Lower leg skin (tissue), 4 donors: ENCODE results near the gene SPTLC2. TPM values are rescaled to one million over a fixed set of nuclear protein-coding genes. Genes with fewer than 3 reads are reported as not detected.

Source experiments
- DNase-seq, 2 donors: peaks; one replicate each; pipeline ENCODE4 v3.0.0-alpha.2; 2019; ENCODE audit warnings: low spot score in 2 of 2
- H3K4me3 ChIP-seq: fragments of 200-600 bp; sonication (generic); 2 replicates; pipeline ENCODE4 v1.5.1; 2017; ENCODE audit warnings: mild to moderate bottlenecking, low read depth; ENCODE audit not compliant: poor library complexity, severe bottlenecking
- POLR2A ChIP-seq, 2 donors: fragments of 450-650 bp; IDR thresholded peaks; one replicate each; pipeline ENCODE4 v1.6.1; 2016 to 2017; ENCODE audit warnings: antibody characterized with exemption in 2 of 2, mild to moderate bottlenecking in 1 of 2, moderate library complexity in 1 of 2
- WGBS, 2 donors: methylation state at CpG; one replicate each; pipeline ENCODE4 v1.1.5; 2018; 5-methylcytosine and 5-hydroxymethylcytosine counted together
- intact Hi-C: fragments of 100-400 bp; cut with DNase I; formaldehyde crosslinking; loops from one replicate; pipeline ENCODE4 v1.15.0; 2023; ENCODE audit warnings: low total_unique reads
- total RNA-seq, 4 donors: library from RNA; depleted of rRNA; stranded (reverse); fragments of >200 nt; gene quantifications; one replicate each; pipeline ENCODE4 v1.1.0, GENCODE V29; 2016
- TF ChIP-seq, protein P1 (sequence below), 3 donors: fragments of 450-650 bp; IDR thresholded peaks; one replicate each; pipeline ENCODE4 v1.5.1; 2016; ENCODE audit warnings: antibody characterized with exemption in 3 of 3, mild to moderate bottlenecking in 3 of 3, moderate library complexity in 2 of 3

Gene SPTLC2
- total RNA-seq, 4 donors from 2014 or later: 18.4 to 31.8 (median 22.1) TPM

DNA sequence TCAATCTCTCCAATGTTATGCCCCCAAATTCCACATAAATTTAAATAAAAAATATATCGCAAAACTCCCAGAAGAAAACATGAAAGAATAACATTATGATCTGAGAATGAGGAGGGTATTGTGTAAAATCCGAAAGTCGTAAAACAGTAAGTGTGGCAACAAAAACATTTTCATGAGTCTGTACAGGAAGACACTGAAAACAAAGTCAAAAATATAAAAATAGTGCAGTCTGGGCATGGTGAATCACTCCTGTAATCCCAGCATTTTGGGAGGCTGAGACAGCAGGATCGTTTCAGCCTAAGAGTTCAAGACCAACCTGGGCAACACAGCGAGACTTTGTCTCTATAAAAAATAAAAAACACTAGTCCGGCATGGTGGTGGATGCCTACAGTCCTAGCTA is 57.1 kb downstream of the SPTLC2 start:
- DNase-seq: no peak
- intact Hi-C loops: no loop called here
- WGBS, 2 donors: 92 to 95% methylated on average over 6 of the region's 6 CpGs
- TF ChIP-seq, protein P1, sequence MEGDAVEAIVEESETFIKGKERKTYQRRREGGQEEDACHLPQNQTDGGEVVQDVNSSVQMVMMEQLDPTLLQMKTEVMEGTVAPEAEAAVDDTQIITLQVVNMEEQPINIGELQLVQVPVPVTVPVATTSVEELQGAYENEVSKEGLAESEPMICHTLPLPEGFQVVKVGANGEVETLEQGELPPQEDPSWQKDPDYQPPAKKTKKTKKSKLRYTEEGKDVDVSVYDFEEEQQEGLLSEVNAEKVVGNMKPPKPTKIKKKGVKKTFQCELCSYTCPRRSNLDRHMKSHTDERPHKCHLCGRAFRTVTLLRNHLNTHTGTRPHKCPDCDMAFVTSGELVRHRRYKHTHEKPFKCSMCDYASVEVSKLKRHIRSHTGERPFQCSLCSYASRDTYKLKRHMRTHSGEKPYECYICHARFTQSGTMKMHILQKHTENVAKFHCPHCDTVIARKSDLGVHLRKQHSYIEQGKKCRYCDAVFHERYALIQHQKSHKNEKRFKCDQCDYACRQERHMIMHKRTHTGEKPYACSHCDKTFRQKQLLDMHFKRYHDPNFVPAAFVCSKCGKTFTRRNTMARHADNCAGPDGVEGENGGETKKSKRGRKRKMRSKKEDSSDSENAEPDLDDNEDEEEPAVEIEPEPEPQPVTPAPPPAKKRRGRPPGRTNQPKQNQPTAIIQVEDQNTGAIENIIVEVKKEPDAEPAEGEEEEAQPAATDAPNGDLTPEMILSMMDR (IDR thresholded peaks at IDR 0.05): no peak
- TF ChIP-seq POLR2A (IDR thresholded peaks at IDR 0.05): no peak
- no peak overlapping the region for H3K4me3 ChIP-seq

DNA sequence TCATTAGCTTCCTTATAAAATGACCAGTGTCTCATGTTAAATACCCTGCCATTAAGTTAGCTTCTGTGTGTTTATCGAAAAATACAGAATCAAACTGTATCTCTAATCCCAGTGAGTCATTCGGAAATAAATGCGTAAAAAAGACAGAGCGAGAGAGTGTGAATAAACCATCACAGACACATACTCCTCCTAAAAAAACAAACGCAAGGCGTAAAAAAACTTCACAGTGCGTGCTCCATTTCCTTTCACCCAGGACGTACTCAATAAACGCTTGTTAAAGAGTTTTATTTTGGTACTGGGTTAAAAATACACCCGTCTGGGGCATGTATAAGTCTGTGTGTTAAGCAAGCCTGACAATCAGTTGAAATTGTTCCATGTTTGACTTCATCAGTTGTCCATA is 59.0 kb downstream of the SPTLC2 start:
- no peak for DNase-seq
- WGBS, 2 donors: 88 to 96% methylated on average over 10 of the region's 10 CpGs
- TF ChIP-seq, protein P1 (IDR thresholded peaks at IDR 0.05): no peak
- no peak for TF ChIP-seq POLR2A (IDR thresholded peaks at IDR 0.05)
- intact Hi-C loops: no loop called here
- no peak overlapping the region for H3K4me3 ChIP-seq

DNA sequence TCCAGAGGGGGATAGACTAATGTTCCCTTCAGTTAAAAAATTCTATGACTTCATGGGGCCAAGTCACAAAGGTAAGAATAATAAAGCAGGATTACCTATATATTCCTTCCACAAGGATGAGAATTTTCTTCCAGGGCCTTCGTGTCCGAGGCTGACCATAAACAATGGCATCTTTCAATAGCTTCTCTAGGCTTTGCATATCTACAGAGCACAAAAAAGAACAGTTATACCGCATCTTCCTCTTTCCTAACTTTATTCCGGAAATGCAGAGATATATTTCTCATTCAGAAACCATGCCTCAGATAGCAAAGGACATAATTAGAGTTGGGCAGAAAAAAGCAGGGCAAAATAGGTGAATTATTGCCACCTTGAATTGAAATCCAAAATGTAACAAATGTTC is 59.5 kb downstream of the SPTLC2 start:
- intact Hi-C loops: no loop called here
- no peak for DNase-seq
- no peak for TF ChIP-seq POLR2A (IDR thresholded peaks at IDR 0.05)
- TF ChIP-seq, protein P1 (IDR thresholded peaks at IDR 0.05): no peak
- no peak overlapping the region for H3K4me3 ChIP-seq
- 67 to 68% methylated on average over 4 of the region's 4 CpGs for WGBS, 2 donors

DNA sequence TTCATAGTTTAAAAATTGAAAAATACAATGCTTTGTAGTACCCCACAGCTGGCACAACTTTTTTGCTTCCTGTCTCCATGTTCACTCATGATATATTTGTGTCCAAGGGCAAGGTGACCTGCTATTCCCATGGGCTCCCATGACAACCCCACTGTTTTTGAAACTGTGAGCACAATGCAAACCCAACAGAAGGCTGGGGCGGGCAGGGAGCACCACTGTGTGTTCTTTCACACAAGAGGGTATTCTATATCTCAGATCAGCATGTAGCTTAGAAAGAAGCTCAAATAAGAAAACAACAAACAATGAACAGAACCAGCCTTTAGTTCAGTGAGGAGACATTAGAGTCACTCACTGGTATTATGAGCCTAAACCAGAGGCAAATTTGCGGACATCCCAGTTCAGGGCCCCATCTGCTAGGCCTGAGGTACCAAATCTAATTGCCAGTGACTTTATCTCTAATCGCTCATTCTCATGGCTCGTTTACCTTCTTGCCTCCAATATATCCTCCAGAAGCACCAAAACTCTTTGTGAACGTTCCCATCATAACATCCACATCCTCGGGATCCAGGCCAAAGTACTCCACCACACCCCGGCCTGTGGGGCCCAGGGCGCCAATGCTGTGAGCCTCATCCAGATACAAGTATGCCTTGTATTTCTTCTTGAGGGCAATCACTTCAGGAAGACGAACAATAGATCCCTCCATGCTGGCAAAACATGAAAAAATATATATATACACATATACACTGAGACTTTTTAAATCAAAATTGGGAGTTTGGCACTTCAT is 61.4 kb downstream of the SPTLC2 start:
- 51 to 57% methylated on average over 9 of the region's 9 CpGs for WGBS, 2 donors
- no peak for DNase-seq
- H3K4me3 ChIP-seq: no peak overlapping the region
- TF ChIP-seq, protein P1 (IDR thresholded peaks at IDR 0.05): no peak
- no peak for TF ChIP-seq POLR2A (IDR thresholded peaks at IDR 0.05)
- intact Hi-C loops: no loop called here

DNA sequence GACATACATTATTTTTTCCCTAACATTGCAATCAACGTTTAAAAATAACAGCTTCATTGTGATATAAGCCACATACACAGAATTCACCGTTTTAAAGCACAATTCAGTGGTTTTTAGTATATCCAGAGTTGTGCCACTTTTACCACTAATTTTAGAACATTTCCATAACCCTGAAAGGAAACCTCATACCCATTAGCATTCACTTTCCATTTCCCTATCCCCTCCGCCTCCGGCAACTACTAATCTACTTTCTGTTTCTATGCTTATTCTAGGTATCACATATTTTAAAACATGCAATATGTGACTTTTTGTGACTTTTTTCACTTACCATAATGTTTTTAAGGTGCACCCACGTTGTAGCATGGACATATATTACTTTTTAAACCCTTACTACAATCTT is 62.2 kb downstream of the SPTLC2 start:
- no peak for TF ChIP-seq POLR2A (IDR thresholded peaks at IDR 0.05)
- TF ChIP-seq, protein P1 (IDR thresholded peaks at IDR 0.05): no peak
- 68 to 79% methylated on average over 5 of the region's 5 CpGs for WGBS, 2 donors
- intact Hi-C loops: no loop called here
- no peak for DNase-seq
- H3K4me3 ChIP-seq: no peak overlapping the region

DNA sequence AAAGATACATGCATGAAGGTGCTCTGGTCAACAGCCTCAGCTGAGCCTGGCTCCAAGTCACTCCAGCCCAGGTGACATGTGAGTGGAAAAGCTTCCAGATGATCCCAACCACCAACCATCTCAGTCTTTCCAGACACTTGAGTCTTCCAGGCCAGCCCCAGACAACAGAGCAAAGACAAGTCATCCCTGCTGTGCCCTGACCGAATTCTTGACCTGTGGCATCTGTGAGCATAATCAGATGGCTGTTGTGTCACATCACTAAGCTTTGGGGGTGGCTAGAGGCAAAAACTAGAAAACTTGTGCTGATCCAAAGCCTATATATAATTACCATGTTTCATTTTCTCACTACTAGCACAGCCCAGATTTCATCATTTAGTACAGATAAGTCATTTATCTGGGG is 67.0 kb downstream of the SPTLC2 start:
- DNase-seq: no peak
- WGBS, 2 donors: 90 to 91% methylated on average over 1 of the region's 1 CpG
- no peak for TF ChIP-seq POLR2A (IDR thresholded peaks at IDR 0.05)
- TF ChIP-seq, protein P1 (IDR thresholded peaks at IDR 0.05): no peak

More for the DNA sequence above, 67.0 kb downstream of the SPTLC2 start:
- H3K4me3 ChIP-seq: no peak overlapping the region
- intact Hi-C loops: no loop called here
